Esophagus squamous epithelium (tissue), 4 donors: Measurements from ENCODE around the gene CATSPER1.
A peak's percentile ranks its signal among the peaks of the same experiment; 100 is the strongest.

ENCODE experiments used
- POLR2A ChIP-seq, 4 donors: fragments of 450-650 bp; IDR thresholded peaks; one replicate each; pipeline ENCODE4 v1.6.1; 2017; ENCODE audit warnings: antibody characterized with exemption in 4 of 4, mild to moderate bottlenecking in 4 of 4, moderate library complexity in 3 of 4
- TF ChIP-seq, protein P1 (sequence below), 6 experiments: fragments of 450-650 bp in 4 of 6; fragments of 200-600 bp in 2 of 6; sonication (generic) in 2 of 6; IDR thresholded peaks; one replicate each; pipeline ENCODE4 v1.5.1; 2016 to 2019; ENCODE audit warnings: antibody characterized with exemption in 6 of 6, mild to moderate bottlenecking in 4 of 6, moderate library complexity in 4 of 6

- TF ChIP-seq, protein P1, sequence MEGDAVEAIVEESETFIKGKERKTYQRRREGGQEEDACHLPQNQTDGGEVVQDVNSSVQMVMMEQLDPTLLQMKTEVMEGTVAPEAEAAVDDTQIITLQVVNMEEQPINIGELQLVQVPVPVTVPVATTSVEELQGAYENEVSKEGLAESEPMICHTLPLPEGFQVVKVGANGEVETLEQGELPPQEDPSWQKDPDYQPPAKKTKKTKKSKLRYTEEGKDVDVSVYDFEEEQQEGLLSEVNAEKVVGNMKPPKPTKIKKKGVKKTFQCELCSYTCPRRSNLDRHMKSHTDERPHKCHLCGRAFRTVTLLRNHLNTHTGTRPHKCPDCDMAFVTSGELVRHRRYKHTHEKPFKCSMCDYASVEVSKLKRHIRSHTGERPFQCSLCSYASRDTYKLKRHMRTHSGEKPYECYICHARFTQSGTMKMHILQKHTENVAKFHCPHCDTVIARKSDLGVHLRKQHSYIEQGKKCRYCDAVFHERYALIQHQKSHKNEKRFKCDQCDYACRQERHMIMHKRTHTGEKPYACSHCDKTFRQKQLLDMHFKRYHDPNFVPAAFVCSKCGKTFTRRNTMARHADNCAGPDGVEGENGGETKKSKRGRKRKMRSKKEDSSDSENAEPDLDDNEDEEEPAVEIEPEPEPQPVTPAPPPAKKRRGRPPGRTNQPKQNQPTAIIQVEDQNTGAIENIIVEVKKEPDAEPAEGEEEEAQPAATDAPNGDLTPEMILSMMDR (IDR thresholded peaks at IDR 0.05), result peak in 1 of 6 experiments; percentile 37
- TF ChIP-seq POLR2A (IDR thresholded peaks at IDR 0.05), result peak in 3 of 4 donors; percentile 16 to 60 (median 27)
Measured at GRCh38 chr11:66051766-66052663, 25.7 kb upstream of the CATSPER1 start, which contains the start of gene SF3B2.
